NT2/D1 (cell line): ENCODE data around the gene TAPT1.

Experiments
- SUZ12 ChIP-seq: IDR thresholded peaks from 2 replicates; pipeline ENCODE4 v1.6.1; 2011; ENCODE audit not compliant: insufficient read length, insufficient read depth; ENCODE audit errors: extremely low read depth
- YY1 ChIP-seq: IDR thresholded peaks from 2 replicates; pipeline ENCODE4 v1.6.1; 2011; ENCODE audit not compliant: insufficient read length, insufficient read depth
- ZNF274 ChIP-seq: IDR thresholded peaks from 2 replicates; pipeline ENCODE4 v1.6.1; 2011; ENCODE audit warnings: mild to moderate bottlenecking, low read depth, low read length

DNA sequence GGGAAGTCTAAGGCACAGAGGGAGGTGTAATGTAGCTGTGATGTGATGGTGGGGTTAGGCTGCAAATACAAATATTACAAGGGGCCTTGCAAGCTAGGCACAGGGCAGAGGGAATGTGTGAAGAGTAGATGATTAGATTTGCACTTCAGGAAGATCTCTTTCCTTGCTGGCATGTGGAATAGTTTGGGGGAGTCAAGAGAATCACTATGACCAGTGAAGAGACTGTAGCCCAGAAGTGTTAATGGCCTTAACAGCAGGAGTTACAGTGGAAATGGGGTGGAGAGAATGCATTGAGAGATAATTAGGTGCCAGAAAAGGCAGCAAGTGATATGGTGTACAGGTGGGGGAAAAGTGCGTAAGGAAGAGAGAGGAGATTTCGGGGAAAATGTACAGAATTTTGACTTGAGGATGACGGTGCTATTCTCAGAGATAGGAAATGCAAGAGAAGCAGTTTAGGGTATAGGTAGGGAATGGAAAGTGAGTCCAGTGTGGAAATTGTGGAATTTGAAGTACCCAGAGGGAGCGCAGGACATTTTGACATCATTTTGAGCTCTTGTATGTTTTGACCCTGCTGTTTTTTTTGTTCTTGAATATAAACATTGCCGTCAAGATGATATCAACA, 10.2 kb upstream of the TAPT1 start:
- TF ChIP-seq ZNF274 (no peak), YY1 (no peak), SUZ12 (no peak)
